DMS153 treated with DMSO at 0.1 percent for 48 hours (cell line): ENCODE results near the gene AKR1E2.

Source experiments
- DNase-seq: peaks from one replicate; lab custom pipeline; 2025; ENCODE audit not compliant: unreplicated experiment; lab: John Stamatoyannopoulos, UW

Gene AKR1E2

DNA sequence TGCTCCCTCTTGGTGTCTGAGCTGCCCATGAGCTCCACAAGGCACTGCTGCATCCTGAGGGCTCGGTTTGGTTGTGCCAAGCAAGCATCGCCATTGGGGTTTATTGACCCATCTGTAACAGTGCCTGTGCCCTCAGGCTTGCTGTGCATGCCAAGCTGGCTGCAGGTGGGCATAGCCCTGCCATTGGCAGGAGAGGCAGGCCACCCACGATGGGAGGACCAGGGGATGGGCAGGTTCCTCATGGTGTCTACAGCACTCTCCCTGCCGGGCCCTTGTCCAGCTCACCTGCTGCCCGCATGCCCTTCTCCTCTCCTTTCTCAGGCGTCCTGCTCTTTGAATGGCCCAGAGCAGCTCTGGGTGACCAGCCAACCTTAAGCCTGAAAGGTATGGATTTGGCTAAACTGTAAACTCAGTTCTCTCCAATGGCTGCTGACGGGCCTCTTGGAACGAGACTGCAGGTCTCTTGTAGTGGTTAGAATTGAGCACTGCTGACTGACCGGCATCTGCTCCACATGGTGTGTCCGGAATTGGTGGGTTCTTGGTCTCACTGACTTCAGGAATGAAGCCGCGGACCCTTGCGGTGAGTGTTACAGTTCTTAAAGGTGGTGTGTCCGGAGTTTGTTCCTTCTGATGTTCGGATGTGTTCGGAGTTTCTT is 17.6 kb downstream of the AKR1E2 start:
- DNase-seq: no peak

DNA sequence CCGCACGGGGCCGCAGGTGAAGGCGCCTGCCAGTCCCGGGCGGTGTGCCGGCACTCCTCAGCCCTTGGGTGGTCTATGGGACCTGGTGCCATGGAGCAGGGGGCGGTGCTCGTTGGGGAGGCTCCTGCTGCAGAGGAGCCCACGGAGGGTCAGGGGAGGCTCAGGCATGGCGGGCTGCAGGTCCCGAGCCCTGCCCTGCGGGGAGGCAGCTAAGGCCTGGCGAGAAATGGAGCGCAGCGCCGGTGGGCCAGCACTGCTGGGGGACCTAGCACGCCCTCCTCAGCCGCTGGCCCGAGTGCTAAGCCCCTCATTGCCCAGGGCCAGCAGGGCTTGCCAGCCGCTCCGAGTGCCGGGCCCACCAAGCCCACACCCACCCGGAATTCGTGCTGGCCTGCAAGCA is 18.9 kb downstream of the AKR1E2 start:
- no peak for DNase-seq

DNA sequence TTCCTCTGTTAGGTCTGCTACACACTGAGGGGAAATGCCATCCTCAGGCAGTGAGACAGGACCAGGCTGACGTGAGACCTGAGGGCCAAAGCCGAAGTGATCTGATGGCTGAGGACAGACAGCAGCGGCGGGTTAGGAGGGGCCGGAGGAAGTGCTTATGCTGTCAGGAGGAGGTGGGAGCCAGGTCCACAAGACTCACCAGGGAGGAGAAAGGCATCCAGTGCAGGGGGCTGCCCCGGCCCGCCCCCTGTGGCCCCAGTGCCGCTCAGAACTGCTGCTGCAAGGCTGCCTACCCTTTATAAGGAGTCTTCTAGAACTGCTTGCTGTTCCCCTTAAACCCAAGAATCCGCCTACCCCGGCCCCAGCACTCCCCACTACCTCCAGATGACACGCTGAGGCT is 19.8 kb downstream of the AKR1E2 start:
- DNase-seq: no peak

DNA sequence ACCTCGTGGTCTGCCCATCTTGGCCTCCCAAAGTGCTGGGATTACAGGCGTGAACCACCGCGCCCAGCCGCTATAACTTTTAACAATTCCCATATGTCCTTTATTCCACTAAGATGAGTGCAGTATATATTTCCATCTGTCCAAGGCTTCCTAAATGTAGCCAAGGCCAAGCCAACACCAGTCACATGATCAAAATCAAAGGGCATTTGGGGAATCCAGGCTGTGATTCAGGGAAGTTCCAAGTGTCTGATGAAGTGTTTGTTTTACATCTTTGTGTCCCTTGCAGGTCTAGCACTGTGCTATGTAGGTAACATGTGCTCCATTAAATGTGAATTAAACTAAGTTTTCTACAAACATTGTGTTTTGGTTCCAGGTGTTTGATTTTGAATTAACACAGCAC is 20.8 kb downstream of the AKR1E2 start:
- DNase-seq: no peak

DNA sequence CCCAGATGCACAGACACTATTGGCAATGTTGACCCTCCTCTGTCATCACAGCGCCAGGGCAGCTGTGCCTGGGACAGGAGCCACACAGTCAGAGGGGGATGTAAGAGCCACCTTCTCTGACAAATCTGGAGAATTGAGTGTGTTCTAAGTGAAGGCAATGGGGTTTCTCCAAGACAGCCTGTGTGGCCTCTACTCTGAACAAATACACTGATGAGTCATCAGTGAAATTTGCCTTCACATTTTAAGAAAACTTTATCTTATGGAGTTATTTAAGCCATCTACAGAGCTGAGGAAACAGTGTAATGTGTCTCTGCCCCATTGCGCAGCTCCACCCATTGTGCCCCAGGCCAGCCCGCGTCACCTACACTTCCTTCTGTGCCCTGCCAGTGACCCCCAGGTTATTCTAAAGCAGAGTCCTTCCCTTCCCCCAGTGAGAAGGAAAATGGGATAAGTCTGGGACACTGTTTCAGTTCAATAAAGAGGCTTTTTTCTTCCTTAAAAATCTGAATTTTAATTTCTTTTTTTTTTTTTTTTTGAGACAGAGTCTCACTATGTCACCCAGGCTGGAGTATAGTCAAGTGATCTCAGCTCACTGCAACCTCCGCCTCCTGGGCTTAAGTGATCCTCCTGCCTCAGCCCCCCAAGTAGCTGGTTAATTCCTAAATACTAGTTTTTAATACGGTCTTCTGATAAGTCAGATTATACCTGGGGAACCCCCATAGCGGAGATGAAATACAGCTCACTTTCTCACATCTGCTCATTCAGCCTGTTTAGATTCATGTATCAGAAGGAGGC is 21.8 kb downstream of the AKR1E2 start:
- no peak for DNase-seq

DNA sequence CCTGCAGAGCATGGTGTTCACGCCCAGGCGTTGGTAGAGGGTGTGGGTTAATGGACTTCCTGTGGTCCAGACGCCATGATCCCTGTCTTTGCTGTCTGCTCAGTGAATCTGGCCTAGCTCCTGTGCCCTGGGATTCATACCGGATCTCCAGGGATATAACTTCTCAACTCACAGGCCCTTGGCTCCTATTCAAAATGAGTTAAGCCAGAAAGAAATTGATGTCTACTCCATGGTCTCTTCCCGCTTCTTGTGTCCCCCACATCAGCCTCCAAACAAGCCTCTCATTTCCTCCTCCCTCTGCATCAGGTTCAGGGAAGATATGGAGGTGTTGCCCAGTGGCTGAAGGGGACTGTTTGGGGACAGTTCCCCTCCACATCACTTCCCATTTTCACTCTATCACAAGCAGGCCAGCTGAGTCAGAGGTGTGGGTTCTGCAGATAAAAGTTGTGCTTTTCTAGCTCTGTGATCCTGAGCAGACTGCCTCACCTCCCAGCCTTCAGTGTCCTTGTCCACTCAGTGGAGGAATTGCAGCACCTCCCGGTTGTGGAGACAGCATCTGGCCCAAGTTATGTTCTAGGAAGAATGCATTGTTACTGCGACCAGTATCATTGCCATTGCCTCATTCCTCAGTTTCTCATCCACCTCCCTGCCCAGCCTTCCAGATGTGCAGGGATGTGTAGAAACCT is 22.5 kb downstream of the AKR1E2 start:
- no peak for DNase-seq

DNA sequence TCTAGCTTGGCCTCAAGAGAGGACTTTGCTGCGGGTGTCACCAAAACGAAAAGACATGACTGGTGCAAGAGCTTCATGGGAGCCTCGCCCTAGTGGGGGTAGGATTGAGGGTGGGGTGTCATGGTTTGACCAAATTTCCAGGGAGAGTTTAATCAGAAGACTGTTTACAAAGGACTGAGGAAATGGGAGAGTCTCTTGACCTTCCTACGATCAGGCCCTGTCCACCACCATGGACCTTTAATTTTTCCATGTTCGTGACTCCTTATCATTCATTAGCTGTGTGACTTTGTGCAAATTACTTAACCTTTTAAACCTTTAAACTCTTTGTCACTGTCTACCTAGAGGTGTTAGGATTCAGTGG is 23.0 kb downstream of the AKR1E2 start:
- DNase-seq: no peak

DNA sequence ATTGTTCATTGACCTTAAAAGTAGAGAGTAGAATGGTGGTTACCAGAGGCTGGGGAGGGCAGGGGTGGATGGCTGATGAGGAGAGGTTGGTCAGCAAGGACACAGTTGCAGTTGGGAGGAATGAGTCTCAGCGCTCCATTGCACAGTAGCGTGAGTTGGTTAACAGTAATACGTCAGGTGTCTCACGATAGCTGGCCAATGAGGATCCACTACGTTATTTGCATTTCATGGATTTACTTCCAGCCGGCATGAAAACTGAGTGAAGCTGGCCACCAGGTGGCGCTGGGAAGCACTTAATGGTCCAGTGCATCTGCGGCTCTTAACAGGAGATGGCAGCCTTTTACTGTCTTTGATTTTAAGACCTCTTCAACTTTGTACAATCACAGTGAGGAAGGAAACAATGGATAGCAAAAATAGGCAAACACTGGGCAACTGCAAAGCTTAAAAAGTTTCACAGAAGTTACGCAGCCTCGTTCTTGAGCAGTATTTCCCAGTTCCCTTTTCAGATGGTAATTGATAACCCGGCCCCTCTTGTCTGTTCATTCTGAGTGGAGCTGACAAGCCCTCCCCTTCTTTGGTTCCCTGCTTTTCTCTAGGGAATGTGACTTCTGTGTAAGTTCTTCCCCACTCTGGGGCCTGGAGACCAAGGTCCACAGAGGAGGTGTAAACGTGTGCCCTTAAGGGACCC is 23.7 kb downstream of the AKR1E2 start:
- DNase-seq: peak; percentile 40

DNA sequence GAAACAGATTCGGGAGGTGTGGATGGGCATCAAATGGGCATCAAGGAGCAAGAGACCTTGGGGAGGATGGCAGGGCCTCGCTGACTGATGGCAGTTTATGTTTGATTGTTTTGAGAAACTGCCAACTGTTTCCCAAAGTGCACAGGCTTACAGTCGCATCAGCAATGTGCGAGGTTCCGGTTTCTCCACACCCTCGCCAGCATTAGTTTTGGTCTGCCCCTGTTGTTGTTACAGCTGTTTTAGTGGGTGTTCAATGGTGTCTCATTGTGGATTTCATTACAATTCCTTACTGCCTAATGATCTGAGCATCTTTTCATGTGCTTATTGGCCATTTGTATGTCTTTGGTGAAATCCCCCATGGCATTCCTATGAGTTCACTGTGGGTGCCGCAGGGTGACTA is 24.4 kb downstream of the AKR1E2 start:
- no peak for DNase-seq

DNA sequence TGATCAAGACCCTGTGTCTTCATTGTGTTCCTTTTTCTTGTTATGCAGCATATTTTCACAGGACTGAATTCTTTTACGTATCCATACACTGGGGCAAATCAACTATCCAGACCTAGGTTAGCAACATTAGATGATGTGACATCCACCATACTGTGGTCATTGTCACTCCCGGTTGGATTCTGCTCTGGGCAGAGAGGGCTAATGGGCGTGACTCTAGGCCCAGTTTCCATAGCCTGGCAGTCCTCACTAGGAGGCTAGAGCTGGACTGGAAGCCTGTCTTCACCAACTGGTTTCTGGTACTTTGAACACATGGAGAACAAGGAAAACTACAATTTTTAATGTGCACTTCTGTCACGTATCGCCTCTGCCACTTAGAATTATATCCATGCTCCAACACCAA is 25.2 kb downstream of the AKR1E2 start:
- DNase-seq: no peak

DNA sequence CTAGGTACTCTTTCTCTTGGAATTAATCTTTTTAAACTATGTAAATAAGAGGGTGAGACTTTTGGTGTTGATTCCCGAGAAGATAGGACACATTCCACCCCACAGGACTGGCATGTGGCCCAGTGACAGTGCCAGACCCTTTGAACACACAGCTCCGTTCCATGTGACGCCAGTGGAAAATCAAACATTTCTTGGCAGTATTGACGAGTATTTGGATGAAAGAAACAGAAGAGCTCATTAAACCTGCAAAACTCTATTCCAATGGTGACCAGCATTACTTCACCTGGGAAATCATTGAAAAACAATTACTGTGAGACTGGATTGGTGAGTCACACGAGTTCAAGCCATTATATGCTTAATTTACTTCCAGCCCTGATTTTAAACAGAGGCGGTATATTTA is 25.8 kb downstream of the AKR1E2 start:
- no peak for DNase-seq

DNA sequence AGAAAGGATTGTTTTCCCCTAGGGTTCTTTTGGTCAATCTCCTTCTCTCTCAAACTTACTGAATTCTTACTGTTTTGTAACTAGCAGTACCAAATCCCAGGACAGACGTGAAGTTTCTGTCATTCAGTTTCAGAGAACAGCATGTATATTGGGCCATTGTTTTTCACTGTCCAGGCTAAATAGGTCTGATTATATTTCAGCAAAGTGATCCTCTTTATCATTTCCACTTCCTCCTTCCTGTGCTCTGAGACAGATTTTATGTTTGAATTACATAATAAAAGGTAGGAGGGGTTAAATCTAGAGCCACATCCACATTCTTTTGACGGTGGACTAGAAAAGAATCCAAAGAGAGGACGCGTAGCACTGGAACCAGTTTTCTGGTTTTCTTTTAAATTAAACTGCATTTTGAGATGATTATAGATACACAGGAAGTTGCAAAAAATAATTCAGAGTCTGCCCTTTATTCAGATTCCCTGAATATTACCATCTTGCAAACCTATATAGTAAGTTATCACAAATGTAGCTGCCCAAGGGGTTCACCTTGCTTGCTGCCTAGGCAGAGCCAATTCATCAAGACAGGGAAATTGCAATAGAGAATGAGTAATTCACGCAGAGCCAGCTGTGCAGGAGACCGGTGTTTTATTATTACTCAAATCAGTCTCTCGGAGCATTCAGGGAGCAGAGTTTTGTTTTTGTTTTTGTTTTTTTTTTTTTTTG is 40.1 kb downstream of the AKR1E2 start:
- DNase-seq: no peak

DNA sequence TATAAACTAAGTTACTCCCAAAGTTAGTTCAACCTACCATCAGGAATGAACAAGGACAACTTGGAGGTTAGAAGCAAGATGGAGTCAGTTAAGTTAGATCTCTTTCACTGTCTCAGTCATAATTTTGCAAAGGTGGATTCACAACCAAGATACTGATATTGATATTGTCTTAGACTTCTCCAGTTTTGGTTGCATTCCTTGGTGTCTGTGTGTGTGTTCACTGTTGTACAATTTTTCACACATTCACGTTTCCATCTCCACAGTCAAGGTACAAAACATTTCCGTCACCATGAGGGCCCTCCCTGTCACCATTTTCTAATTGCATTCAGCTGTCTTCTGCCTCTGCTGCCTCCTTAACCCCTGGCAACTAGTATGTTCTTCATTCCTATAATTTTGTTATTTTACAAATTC is 41.1 kb downstream of the AKR1E2 start:
- no peak for DNase-seq

DNA sequence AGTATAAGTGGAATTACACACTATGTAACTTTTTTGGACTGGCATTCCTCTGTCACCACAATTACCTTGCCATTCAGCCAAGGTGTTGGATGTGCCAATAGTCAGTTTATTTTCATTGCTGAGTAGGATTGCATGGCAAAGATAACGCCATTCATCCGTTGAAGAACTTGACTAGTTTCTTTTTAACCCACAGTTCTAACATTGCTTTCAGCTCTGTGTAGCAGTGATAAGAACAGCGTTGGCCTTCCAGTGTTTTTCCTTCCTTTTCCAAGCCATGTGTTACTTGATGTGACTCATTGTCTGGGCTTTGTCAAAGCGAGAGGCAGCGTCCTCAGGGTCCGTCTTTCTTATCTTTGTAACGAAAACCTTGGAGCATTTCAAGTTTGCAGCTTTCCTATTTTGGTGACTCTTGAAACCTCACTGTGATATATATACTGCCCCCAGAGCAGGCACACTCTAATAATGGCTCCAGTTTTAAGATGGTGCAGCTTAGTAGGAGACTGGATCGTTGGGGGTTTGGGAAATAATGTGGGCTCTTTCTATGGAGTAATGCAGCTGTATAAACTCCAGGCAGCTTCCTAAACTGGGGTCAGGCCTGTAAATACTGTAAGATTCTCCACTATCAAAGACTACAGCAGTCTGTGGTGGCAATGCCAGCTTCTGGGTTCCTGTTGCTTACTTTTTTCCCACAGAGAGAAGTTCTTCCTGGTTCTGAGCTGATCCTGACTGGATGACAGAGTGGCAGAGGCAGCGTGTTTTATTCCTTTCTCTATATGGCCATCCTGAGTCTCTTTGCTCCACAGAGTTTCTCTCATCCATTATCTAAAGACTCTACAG is 41.7 kb downstream of the AKR1E2 start:
- no peak for DNase-seq

DNA sequence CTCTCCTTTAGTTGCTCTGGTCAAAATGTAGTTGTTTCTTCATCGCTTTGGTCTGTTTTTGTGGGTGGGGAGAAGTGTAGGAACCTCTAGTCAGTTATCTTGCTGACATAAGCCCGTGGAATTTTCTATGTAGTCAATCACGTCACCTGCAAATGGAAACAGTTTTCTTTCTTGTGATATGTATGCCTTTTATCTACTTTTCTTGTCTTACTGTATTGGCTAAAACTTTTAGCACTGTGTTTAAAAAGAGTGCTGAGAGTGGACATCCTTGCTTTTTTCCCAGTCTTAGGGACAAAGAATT is 42.3 kb downstream of the AKR1E2 start:
- no peak for DNase-seq

DNA sequence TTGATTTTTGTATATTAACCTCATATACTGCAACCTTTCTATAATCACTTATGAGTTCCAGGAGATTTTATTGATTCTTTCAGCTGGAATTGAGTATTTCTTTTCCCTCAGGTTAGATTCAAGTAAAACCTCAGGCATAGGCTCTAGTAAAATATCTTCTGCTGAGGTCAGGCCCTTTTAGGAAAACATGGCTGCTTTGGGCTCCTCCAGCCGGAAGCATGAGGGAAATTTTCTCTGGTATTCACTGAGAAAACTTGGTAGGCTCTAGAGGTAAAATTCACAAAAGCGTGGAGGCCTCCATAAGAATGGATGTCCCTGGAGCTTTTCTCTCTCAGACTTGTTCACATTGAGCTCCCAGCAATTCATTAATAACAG is 56.7 kb downstream of the AKR1E2 start:
- no peak for DNase-seq

DNA sequence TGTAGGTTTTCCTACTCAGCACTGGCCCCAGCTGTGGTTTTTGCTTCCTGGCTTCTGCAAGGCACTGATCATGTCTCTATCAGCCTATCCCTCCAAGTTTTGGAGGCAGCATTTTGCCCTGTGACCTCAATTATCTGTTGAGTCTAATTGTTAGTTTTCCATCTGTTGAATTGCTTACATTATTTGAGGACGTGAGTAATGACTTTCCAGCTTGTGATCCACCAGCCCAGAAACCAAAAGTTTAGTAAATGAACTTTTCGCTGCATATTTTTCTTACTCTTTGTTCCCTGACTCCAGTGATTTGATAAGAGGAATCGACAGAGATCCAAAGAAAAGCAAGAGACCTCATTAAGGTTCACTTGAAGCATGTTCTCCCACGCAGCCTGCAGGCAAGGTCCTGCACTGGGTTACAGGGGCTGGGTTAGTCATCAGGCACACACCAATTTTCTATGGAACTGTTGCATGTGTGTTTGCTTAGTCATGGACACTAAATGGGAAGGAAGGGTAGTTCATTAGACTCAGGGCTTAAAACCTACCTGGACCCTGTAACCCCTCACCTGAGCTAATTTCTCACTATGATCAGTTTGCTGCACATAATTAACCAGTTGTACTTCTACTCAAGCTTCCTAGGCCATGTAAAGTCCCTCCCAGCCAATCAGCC is 57.2 kb downstream of the AKR1E2 start:
- no peak for DNase-seq

DNA sequence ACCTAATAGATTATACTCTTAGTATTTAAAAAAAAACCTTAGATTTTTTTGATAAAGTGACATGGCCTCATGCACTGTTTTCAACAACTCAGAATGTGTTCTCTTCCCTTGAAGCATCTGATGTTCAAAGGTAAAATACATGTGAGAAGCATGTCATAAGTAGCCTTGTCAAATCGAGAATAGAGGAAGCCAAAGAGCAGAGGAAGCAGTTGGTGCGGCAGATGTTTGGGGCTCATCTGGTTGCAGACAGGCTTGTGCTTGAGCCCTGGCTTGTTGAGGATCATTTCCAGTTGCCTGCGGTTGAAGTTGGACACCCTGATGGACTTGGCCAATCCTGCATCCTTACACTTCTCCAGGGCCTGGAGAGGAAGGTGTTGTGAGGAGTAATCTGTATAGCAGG is 59.2 kb downstream of the AKR1E2 start:
- DNase-seq: no peak

DNA sequence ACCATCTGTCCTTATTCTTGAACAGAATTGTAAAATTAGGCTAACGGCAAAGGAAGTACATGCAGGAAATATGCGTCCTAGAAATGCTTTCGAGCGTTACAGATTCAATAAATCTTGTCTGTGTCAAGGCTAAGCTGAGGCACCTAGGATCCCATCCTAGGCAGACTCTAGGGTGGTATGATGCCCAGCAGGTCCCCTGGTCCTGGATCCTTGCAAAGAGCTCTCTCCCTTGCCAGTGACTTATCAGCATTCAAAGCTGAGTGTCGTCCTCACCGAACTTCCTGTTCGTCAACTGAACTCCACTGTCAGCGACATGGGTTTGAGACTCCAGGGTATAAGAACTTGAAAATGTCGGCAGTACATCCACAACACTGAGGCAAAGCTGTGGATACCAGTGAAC is 61.5 kb downstream of the AKR1E2 start:
- DNase-seq: no peak

DNA sequence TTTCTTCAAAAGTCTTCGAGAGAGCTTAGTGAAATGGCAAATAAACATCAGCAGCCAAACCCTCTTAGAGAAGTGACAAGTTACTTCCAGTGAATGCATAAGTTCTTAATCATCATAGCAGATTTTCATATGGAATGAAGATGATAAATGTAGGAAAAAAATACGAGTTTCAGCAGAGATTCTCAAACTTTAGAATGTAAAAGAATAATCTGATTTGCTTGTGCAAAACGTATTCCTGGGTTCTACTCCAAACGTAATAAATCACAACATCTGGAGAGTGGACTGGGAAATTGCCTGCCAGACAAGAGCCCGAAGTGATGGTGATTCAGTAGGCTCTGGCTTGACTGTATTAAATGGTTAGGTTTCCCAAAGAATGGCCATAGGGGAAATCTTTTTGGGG is 62.2 kb downstream of the AKR1E2 start:
- no peak for DNase-seq
